Stimulated activated CD4-positive, alpha-beta T cell treated with anti-CD3 and anti-CD28 coated beads, Interleukin-1b, Interleukin-23, amount 100 ng/mL, for 24 hours (primary cell): ENCODE data around the gene WIPF2.
A peak's percentile ranks its signal among the peaks of the same experiment; 100 is the strongest.

Experiments used
- DNase-seq, 4 experiments: peaks; one replicate each; pipeline ENCODE4 v3.0.0-alpha.2; 2020; ENCODE audit warnings: low read depth in 4 of 4, low spot score in 1 of 4

Gene WIPF2

DNA sequence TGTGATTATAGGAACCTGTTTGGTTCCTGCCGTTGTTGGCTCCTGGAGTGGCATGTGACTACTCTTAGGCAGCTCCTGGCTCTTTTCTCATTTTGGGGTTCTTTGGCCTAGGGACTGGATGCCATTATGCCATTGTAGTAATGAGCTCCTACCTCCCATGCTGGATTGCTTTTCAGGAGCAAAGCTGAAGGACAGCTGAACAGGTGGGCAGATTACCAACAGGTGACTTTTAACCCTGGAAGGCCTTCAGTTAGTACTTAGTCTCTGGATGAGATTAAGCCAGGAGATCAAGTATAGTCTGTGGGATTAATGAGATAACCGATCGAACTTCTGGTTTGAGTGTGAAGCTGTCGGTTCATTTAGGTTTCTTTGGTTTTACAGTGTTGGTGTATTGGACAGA, 25.2 kb downstream of the WIPF2 start:
- no peak for DNase-seq

DNA sequence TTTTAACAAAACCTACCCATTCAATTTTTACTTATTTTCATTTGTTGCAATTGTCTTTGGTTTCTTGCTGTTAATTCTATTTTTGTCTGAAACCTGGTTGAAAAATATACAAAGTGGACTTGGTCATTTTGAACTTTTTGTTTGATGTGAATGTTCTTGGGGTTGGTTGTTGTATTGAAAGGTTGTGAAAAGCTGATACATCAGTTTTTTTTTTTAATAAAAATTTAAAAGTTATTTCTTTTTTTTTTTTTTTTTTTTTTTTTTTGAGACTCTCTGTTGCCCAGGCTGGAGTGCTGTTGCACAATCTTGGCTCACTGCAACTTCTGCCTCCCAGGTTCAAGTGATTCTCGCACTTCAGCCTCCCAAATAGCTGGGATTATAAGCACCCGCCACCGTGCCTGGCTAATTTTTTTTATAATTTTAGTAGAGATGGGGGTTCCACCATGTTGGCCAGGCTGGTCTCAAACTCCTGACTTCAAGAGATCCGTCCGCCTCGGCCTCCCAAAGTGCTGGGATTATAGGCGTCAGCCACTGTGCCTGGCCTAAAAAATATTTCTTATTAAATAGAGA, 28.9 kb downstream of the WIPF2 start:
- no peak for DNase-seq

DNA sequence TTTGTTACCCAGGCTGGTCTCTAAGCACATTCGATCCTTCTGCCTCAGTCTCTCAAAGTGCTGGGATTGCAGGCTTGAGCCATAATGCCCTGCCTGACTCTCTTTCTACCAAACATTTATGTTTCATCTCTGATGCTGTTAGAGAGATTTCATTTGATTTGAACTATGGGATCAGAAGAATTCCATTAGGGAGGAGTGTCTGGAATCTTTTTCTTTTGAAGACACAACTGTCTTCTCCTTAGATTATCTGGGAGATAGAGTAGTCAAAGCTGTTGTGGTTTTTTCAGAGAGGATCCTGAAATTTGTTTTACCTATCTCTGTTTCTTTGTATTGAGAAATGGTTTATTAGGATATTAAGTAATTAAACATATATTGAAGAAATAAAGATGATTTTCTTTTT, 29.4 kb downstream of the WIPF2 start:
- no peak for DNase-seq

DNA sequence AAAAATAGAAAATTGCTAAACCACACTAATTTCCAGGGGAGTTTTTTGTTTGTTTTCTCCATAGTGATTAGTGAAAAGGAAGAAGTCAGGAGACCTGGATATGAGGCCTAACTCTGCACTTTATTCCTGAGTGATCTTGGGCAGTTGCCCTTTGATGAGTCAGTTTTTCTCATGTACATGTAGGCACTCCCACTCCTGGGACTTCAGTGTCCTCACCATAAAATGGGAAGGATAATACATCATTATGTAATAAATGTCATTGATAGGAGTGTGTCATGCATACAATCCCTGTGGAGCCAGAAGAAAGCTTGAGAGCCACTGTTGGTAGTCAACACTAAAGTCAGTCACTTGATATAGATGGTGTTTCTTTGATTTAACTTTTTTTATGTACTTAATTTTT, 32.5 kb downstream of the WIPF2 start:
- DNase-seq: no peak

DNA sequence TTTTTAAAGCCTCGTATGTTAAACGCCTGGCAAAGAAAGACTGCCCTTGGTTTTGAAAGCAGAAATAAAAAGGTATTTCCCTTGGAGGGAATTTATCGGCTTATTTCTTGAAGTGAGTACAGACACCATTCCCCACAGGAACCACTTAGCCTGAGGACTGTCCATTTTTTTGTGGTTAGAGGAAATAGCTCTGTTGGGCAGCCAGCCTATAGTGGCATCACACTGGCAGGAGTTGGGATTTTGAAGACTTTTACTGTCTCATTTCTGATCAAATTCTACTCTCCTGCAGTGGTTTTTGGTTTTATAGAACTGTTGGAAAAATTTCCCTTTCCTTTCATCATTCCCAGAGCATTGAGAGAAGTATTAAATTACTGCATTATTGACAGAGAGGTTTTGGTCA, 34.5 kb downstream of the WIPF2 start:
- no peak for DNase-seq

DNA sequence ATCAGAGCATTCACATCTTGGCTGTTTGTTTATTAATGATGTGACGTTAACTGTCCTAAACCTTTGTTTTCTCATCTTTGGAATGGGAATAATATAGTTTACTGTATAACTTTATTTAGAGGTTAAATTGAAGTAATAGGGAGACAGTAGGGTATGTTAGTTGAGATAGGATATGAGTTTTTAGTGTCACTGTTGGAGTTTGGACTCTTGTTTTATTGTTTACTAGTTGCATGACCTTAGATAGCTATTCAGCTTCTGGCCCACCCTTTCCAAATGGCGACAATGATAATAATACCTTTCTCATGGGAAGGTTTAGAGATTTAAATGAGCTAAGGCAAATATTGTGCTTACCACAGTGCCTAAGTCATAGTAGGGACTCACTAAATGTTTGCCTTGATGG, 40.4 kb downstream of the WIPF2 start:
- no peak for DNase-seq

DNA sequence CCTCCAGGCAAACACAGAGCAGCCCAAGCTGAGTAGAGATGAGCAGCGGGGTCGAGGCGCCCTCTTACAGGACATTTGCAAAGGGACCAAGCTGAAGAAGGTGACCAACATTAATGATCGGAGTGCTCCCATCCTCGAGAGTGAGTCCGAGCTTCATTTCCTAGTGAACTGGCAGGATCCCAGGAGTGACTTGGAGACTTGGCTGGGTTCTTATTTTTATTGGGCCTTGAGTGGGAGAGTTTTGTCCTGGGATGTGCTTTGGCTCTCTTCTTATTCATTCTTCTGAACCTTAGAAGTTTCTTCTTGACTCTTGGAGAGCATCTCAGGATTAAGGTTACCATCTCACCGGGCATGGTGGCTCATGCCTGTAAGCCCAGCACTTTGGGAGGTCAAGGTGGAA, 41.4 kb downstream of the WIPF2 start:
- DNase-seq: no peak

DNA sequence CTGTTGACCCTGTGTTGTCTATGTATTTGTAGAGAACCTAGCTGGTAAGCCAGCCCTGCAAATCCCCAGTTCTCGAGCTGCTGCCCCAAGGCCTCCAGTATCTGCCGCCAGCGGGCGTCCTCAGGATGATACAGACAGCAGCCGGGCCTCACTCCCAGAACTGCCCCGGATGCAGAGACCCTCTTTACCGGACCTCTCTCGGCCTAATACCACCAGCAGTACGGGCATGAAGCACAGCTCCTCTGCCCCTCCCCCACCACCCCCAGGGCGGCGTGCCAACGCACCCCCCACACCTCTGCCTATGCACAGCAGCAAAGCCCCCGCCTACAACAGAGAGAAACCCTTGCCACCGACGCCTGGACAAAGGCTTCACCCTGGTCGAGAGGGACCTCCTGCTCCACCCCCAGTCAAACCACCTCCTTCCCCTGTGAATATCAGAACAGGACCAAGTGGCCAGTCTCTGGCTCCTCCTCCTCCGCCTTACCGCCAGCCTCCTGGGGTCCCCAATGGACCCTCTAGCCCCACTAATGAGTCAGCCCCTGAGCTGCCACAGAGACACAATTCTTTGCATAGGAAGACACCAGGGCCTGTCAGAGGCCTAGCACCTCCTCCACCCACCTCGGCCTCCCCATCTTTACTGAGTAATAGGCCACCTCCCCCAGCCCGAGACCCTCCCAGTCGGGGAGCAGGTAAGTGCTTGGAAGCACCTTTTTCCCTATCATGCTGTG, 45.5 kb downstream of the WIPF2 start:
- DNase-seq: no peak

DNA sequence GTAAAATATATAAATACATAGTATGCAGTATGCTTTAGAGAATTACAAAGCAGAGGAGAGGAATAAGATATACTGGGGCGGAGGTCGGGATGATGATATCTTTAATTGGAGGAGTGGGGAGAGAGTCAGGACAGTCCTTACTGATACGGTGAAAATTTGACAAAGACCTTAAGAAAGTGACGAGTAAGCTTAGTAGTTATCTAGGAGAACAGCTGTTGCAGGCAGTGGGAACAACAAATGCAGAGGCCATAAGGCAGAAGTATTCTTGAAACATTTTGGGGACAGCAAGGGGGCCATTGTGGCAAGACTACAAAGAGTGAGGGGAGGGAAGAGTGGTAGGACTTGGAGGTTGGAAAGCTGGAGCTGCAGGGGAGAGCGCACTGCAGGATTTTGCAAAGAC, 46.2 kb downstream of the WIPF2 start:
- DNase-seq: no peak

DNA sequence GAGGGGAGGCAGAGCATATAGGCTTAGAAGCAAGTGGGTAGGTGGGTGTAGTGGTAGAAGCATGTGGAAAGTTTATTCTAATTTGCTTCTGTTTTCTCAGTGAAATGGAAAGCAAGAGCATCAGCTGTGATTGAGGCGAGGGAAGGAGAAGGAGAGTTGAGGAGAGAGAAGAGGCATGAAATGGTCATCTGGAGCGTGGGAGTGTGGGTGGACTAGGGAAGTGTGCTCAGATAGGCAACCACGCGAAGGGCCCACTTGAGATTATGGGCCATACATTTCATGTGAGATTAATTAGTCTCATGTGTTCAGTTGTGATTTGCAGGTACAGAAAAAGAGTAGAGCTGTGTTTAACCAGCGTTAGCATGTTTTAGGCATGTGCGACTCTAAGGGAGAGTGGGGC, 47.8 kb downstream of the WIPF2 start:
- no peak for DNase-seq

DNA sequence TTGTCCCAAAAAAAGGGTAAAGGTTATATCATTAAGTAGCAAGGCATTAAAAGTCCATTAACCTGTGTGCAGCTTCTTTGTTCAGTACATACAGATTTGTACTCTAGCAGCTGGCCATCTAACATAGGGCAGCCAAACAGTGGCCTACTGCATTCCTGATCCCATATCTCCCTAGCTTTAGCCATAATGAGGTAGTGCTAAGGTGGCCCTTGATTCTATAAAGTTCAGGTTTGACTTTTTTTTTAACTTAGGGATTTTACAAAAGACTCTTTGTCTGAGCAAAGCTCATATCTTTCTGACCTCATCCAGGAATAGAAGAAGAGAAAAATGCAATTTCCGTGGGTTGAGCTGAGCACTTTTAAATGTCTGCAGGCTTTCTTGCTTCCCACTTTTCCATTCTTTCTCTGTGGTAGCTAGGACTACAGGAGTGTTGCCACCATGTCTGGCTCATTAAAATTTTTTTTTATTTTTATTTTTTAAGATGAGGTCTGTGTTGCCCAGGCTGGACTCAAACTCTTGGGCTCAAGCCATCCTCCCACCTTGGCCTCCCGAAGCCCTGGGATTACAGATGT, 49.1 kb downstream of the WIPF2 start:
- DNase-seq: no peak

DNA sequence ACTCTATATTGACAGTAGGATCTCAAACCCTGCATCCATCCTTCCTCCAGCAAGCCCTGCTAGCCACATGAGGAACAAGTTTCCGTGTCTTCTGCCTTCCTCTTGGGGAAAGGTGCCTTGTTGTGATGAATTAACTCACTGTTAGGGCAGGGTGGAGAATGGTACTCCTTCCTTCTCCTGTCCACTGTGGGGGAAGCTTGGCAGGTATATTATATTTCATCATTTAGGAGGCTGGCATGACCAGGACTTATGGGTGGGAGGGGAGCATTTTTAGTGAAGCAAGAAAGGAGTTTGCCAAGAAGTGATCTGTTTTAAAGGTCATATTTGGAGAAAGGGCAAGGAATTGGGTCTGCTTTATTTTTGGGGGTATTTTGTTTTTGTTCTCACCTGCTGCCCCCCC, 59.3 kb downstream of the WIPF2 start:
- DNase-seq: no peak

DNA sequence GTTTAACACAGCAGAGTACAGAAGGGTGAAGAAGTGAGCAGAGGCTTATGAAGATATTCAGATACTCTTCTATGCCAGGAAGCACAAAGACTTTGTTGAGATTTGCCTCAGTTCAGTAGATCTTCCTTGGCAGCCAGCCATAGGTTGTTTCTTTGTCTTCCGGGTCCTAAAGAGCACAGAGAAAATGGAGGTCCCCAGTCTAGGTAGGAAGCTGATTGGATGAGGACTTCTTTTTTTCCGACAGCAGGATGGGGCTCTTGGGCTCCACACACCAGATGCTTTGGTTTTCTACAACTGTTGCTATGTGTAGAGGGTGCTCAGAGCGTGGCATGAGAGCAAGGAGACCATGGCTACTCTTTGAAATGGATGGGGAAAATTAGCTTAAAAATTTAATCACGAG, 60.3 kb downstream of the WIPF2 start:
- no peak for DNase-seq

DNA sequence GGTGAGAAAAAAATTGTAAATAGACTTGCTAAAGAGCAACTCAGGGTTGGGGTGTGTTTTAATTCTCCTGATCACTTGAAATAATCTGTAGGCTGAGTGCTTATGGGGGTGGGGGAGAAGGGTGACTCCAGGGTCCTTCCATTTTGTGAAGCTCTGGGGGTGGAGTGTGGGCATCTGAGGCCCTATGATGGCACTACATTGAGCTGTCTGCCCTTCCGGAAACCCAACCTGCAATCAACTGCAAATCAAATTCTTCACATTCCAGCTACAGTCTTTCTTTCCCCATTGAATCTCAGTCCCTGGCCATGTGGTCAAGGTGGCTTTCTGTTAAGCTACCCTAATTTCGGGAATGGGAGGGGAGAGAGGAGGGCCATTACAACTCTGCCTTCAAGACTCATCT, 62.6 kb downstream of the WIPF2 start:
- no peak for DNase-seq

DNA sequence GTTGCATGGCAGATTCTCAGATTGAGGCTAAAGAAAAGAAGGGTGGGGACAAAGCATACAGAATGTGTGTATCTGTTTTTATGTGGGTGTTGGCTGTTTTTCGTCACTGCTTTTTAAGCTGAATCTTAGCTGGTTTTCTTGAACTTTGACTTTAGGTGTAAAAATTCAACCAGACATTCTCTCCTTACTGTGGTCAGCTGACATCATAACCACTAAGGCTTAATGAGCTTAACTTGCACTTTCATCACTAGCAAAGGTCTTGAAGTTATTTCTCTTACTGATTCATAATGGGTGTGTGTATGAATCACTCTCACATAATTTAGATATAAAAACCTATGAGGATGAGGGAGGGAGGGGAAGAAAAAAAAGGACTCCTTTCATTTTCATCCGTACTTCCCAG, 64.6 kb downstream of the WIPF2 start:
- DNase-seq: no peak

DNA sequence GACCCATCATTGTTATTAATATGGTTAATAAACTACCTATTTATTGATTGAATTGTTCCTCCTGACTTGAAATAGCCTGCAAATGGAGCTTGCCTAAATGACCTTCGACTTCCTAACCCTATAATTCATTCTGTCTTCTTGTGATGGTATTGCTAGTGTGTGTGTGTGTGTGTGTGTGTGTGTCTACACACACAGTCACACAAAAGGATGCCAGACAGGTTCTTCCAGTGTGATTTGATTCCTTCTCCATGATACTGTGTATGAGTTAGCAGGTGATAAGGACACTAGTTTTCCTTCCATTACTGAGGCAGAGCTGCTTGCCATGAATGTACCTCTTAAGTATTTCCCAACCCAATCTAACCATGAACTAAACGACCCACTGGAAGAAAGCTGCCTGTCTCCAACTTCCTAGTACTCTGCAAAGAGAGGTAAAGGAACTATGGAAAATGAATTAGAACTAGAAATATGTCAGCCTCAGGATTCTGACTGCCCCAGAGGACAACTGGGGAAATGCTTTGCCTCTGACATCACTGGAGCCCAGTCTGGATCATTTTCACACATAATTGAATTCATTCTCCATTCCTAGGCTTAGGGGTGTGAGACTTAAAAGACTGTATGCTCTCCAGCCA, 65.1 kb downstream of the WIPF2 start:
- DNase-seq: no peak

DNA sequence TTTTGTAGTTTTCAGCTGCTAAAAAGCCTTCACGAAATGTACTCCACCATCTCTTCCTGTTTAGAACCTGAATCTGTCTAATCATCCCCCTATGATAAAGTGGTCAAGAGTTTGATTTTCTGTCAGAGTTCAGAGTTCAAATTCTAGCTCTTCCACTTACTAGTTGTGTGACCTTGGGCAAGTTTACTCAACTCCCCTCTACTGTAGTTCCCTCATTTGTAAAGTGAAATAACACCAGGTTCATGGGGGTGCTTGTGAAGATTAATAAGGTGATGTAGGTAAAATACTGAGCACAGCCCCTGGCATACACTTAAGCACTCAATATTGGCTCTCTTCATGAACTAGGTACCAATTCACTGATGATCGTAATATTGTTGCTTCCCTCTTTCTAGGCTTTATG, 67.4 kb downstream of the WIPF2 start:
- DNase-seq: no peak

DNA sequence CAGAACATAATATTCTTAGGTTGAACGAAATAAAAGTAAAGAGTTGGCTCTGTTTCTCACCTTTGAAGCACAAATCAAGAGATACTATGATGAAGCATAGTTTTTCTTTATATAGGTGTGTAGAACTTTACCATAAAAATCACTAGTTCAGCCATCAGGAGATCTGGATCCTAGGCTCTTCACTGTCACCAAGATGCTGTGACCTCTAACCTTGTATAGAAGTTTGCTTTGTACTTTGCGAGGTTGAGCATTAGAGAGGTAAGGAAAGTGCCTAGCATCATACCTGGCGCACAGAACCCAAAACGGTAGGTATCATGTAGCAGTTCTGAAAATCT, 68.0 kb downstream of the WIPF2 start:
- no peak for DNase-seq

DNA sequence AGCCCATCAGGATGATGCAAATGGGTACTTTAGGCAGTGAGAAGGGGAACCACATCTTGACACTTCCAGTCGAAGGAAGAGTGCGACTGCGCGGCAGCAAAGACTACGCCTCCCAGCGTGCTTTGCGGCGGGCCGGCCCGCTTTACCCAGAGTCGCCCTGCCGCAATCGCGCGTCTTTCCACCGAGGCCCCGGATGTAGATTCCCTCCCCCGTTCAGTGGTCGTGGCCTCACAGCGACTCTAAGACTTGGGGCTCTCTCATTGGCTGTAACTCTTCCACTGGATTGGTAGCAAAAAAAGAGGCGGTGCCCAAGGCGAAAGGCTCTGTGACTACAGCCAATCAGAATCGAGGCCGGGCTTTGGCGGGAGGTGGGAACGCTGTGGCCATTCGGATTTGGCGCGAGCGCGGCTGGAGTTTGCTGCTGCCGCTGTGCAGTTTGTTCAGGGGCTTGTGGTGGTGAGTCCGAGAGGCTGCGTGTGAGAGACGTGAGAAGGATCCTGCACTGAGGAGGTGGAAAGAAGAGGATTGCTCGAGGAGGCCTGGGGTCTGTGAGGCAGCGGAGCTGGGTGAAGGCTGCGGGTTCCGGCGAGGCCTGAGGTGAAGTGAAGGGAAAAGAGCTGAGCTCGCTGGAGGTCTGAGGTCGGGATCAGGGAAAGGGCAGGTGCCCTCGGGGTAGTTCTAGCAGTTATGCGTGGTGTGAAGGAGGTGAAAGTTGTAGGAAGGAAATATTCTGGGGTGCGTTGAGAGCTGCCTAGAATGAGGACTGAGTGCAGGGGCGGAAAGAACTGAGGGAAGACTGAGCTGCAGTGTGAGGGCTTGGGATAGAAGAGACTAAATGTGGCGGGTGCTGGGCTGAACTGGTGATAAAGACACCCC, 68.6 kb downstream of the WIPF2 start, which contains the start of gene CDC6:
Gene CDC6 (plus strand): TSS at position 386 of the 876 bp plus-strand sequence. CDS start 1,542 bp downstream, outside the sequence.
- DNase-seq: peak; percentile 90 to 98 (median 94)

DNA sequence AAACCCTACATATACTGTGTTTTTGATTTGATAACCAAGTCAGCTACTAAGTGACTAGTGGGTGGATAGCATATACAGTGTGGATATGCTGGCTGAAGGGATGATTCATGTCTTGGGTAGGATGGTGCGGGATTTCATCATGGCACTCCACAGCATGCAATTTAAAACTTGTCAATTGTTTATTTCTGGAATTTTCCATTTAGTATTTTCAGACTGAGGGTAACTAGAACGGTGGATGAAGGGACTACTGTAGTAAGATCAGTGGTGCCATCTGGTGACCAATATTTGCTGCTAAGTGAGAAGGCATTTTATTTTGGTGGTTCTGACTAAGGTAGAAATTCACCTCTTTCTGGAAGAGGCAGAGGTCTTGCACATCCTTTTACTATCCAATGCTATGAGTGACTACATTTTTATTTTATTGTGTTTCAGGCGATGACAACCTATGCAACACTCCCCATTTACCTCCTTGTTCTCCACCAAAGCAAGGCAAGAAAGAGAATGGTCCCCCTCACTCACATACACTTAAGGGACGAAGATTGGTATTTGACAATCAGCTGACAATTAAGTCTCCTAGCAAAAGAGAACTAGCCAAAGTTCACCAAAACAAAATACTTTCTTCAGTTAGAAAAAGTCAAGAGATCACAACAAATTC, 71.7 kb downstream of the WIPF2 start:
- DNase-seq: no peak

DNA sequence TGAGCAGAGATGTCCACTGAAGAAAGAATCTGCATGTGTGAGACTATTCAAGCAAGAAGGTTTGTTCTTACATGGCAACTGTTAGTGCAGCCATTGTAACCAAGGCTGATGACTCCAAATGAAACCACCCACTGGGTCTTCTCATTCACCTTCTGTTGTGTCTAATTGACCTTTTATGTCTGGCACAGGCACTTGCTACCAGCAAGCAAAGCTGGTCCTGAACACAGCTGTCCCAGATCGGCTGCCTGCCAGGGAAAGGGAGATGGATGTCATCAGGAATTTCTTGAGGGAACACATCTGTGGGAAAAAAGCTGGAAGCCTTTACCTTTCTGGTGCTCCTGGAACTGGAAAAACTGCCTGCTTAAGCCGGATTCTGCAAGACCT, 72.2 kb downstream of the WIPF2 start:
- no peak for DNase-seq
